HCT116 (cell line): ENCODE data around the gene LRRC4C. TPM values are rescaled to one million over a fixed set of nuclear protein-coding genes. Genes with fewer than 3 reads are reported as not detected.

ENCODE experiments used
- ATAC-seq: fragments of 200-7000 bp; cut with Tn5 transposase; 2 replicates; pipeline ENCODE4 v1.9.1; 2020; ENCODE audit warnings: mild to moderate bottlenecking, moderate library complexity
- BruUV-seq: library from RNA; stranded (reverse); fragments of 400-500 nt; replicated peaks from 2 replicates; lab custom pipeline; 2021; lab: Mats Ljungman, UMichigan
- CTCF ChIA-PET: fragments of 300-600 bp; sonication (Branson Sonifier 250); formaldehyde crosslinking; loops from one replicate; lab custom pipeline; 2021; ENCODE audit warnings: antibody characterized with exemption; lab: Charles Lee
- POLR2A ChIA-PET: fragments of 300-600, 350-600 bp; sonication (Branson Sonifier 250); formaldehyde crosslinking; loops from one replicate; lab custom pipeline; 2021; ENCODE audit warnings: antibody characterized with exemption; lab: Charles Lee
- RAD21 ChIA-PET, 2 experiments: fragments of 300-600 bp; sonication (Branson Sonifier 250); formaldehyde crosslinking; loops; one replicate each; lab custom pipeline; 2023; ENCODE audit warnings: low total read pairs in 2 of 2; ENCODE audit not compliant: uncharacterized antibody in 2 of 2, unreplicated experiment in 2 of 2, low non-redundant PET in 1 of 2; lab: Charles Lee
- DNase-seq: peaks from one replicate; pipeline ENCODE4 v3.0.0-alpha.2; 2010; ENCODE audit warnings: low read depth, low spot score
- H2AFZ ChIP-seq: fragments of 200-600 bp; shearing (Covaris generic), sonication (generic); 2 replicates; pipeline ENCODE4 v1.6.1; 2017; ENCODE audit warnings: low read depth, mixed run types, mixed read lengths, antibody characterized with exemption, low read length; ENCODE audit not compliant: poor library complexity, severe bottlenecking
- H3K27ac ChIP-seq: 2 replicates; pipeline ENCODE4 v1.5.1; 2012; ENCODE audit warnings: low read depth, low read length
- H3K27me3 ChIP-seq: fragments of 200-600 bp; sonication (generic); 2 replicates; pipeline ENCODE4 v1.6.1; 2016; ENCODE audit warnings: mixed run types, low read length, mixed read lengths; ENCODE audit not compliant: insufficient read depth
- H3K36me3 ChIP-seq, 2 experiments: fragments of 200-500 bp in 1 of 2; fragments of 200-600 bp in 1 of 2; sonication (Bioruptor generic) in 1 of 2; sonication (generic) in 1 of 2; 2 replicates each; pipeline versions ENCODE4 v1.5.1 to v1.6.1; 2014 to 2016; ENCODE audit warnings: low read length in 2 of 2, inconsistent platforms in 1 of 2, mixed read lengths in 1 of 2, mixed run types in 1 of 2; ENCODE audit not compliant: insufficient read depth in 2 of 2, control insufficient read depth in 1 of 2
- H3K4me1 ChIP-seq, 2 experiments: fragments of 200-600 bp in 1 of 2; sonication (generic) in 1 of 2; 2 replicates each; pipeline versions ENCODE4 v1.5.1 to v1.6.1; 2012 to 2017; ENCODE audit warnings: low read length in 2 of 2, inconsistent platforms in 1 of 2, mild to moderate bottlenecking in 1 of 2, mixed read lengths in 1 of 2, mixed run types in 1 of 2, moderate library complexity in 1 of 2; ENCODE audit not compliant: insufficient read depth in 2 of 2, control insufficient read depth in 1 of 2
- H3K4me2 ChIP-seq: fragments of 200-600 bp; sonication (generic); 2 replicates; pipeline ENCODE4 v1.6.1; 2017; ENCODE audit warnings: mixed run types, low read length, mixed read lengths
- H3K4me3 ChIP-seq, 2 experiments: fragments of 200-600 bp in 1 of 2; sonication (generic) in 1 of 2; replicated peaks in 1 of 2; 2 replicates each; pipeline ENCODE4 v1.5.1; 2011 to 2016; ENCODE audit warnings: low read length in 2 of 2, control low read depth in 1 of 2, low read depth in 1 of 2, mild to moderate bottlenecking in 1 of 2, mixed read lengths in 1 of 2, mixed run types in 1 of 2
- H3K79me2 ChIP-seq: fragments of 200-600 bp; sonication (generic); 2 replicates; pipeline ENCODE4 v1.6.1; 2017; ENCODE audit warnings: mild to moderate bottlenecking, mixed run types, low read length, moderate library complexity, mixed read lengths; ENCODE audit not compliant: insufficient read depth
- H3K9ac ChIP-seq: fragments of 200-600 bp; sonication (generic); 2 replicates; pipeline ENCODE4 v1.6.1; 2016; ENCODE audit warnings: low read length, mixed read lengths
- H3K9me2 ChIP-seq: fragments of 200-600 bp; sonication (generic), shearing (Covaris generic); 2 replicates; pipeline ENCODE4 v1.6.1; 2017; ENCODE audit warnings: mixed run types, mild to moderate bottlenecking, moderate library complexity; ENCODE audit not compliant: insufficient read depth
- H3K9me3 ChIP-seq, 2 experiments: fragments of 200-500 bp in 1 of 2; fragments of 200-600 bp in 1 of 2; sonication (Bioruptor generic) in 1 of 2; sonication (generic) in 1 of 2; 2 replicates each; pipeline ENCODE4 v1.6.1; 2014 to 2017; ENCODE audit warnings: low read length in 2 of 2, mixed read lengths in 2 of 2, inconsistent platforms in 1 of 2, low read depth in 1 of 2, mild to moderate bottlenecking in 1 of 2, mixed run types in 1 of 2, moderate library complexity in 1 of 2; ENCODE audit not compliant: control insufficient read depth in 1 of 2, insufficient read depth in 1 of 2
- H4K20me1 ChIP-seq: fragments of 200-600 bp; sonication (generic), shearing (Covaris generic); 2 replicates; pipeline ENCODE4 v1.6.1; 2017; ENCODE audit warnings: mixed run types, mild to moderate bottlenecking, moderate library complexity; ENCODE audit not compliant: insufficient read depth
- CBX3 ChIP-seq: IDR thresholded peaks from 2 replicates; pipeline ENCODE4 v1.6.1; 2012; ENCODE audit warnings: low read depth
- CEBPB ChIP-seq: IDR thresholded peaks from 2 replicates; pipeline ENCODE4 v1.6.1; 2012; ENCODE audit warnings: low read depth
- CTCF ChIP-seq, 3 experiments: fragments of 200-600 bp in 1 of 3; sonication (generic) in 1 of 3; IDR thresholded peaks in 2 of 3; conservative IDR thresholded peaks in 1 of 3; 2 replicates each; pipeline ENCODE4 v1.5.1; 2012 to 2017; ENCODE audit warnings: low read depth in 2 of 3, low read length in 2 of 3, antibody characterized with exemption in 1 of 3, borderline replicate concordance in 1 of 3, control low read depth in 1 of 3, mild to moderate bottlenecking in 1 of 3, mixed read lengths in 1 of 3, mixed run types in 1 of 3, moderate library complexity in 1 of 3; ENCODE audit not compliant: insufficient read depth in 1 of 3
- EGR1 ChIP-seq: IDR thresholded peaks from 2 replicates; pipeline ENCODE4 v1.6.1; 2012; ENCODE audit warnings: low read depth
- ELF1 ChIP-seq: IDR thresholded peaks from 2 replicates; pipeline ENCODE4 v1.6.1; 2012; ENCODE audit warnings: low read depth, borderline replicate concordance
- EZH2 ChIP-seq: fragments of 200-600 bp; sonication (generic); IDR thresholded peaks from 2 replicates; pipeline ENCODE4 v1.6.1; 2017; ENCODE audit warnings: antibody characterized with exemption, mixed run types
- EZH2phosphoT487 ChIP-seq: fragments of 200-600 bp; IDR thresholded peaks from 2 replicates; pipeline ENCODE4 v1.6.1; 2018; ENCODE audit warnings: antibody characterized with exemption, borderline replicate concordance
- FOSL1 ChIP-seq: IDR thresholded peaks from 2 replicates; pipeline ENCODE4 v1.6.1; 2012; ENCODE audit warnings: low read depth
- MAX ChIP-seq: IDR thresholded peaks from 2 replicates; pipeline ENCODE4 v1.6.1; 2012
- POLR2A ChIP-seq: IDR thresholded peaks from 2 replicates; pipeline ENCODE4 v1.7.0; 2011; ENCODE audit warnings: borderline replicate concordance; ENCODE audit not compliant: insufficient read depth, insufficient read length; ENCODE audit errors: extremely low read depth
- POLR2AphosphoS5 ChIP-seq: IDR thresholded peaks from 2 replicates; pipeline ENCODE4 v1.6.1; 2011; ENCODE audit warnings: mild to moderate bottlenecking, low read depth, low read length, moderate library complexity
- RAD21 ChIP-seq: IDR thresholded peaks from 2 replicates; pipeline ENCODE4 v1.6.1; 2012; ENCODE audit warnings: low read depth, mild to moderate bottlenecking
- REST ChIP-seq: IDR thresholded peaks from 2 replicates; pipeline ENCODE4 v1.6.1; 2012; ENCODE audit warnings: low read depth
- SIN3A ChIP-seq: IDR thresholded peaks from 2 replicates; pipeline ENCODE4 v1.6.1; 2012; ENCODE audit warnings: low read depth
- SP1 ChIP-seq: IDR thresholded peaks from 2 replicates; pipeline ENCODE4 v1.6.1; 2012; ENCODE audit warnings: low read depth
- SRF ChIP-seq: IDR thresholded peaks from 2 replicates; pipeline ENCODE4 v1.6.1; 2012; ENCODE audit warnings: low read depth
- TCF7L2 ChIP-seq: IDR thresholded peaks from 2 replicates; pipeline ENCODE4 v1.7.0; 2011; ENCODE audit warnings: borderline replicate concordance, inconsistent platforms; ENCODE audit not compliant: insufficient read depth, insufficient read length; ENCODE audit errors: extremely low read depth
- ZBTB33 ChIP-seq: IDR thresholded peaks from 2 replicates; pipeline ENCODE4 v1.6.1; 2011; ENCODE audit warnings: mild to moderate bottlenecking, low read length, moderate library complexity; ENCODE audit not compliant: insufficient replicate concordance; ENCODE audit errors: extremely low read depth
- ZFX ChIP-seq: fragments of 450-650 bp; IDR thresholded peaks from 2 replicates; pipeline ENCODE4 v1.6.1; 2017
- ZNF274 ChIP-seq: fragments of 200-500 bp; sonication (Bioruptor generic); IDR thresholded peaks from 2 replicates; pipeline ENCODE4 v1.6.1; 2014; ENCODE audit warnings: mild to moderate bottlenecking, low read depth, low read length, inconsistent platforms
- intact Hi-C: fragments of 100-400 bp; cut with micrococcal nuclease; formaldehyde crosslinking; loops from 2 replicates; pipeline ENCODE4 v1.10.0; 2022
- total RNA-seq: library from RNA; stranded (reverse); gene quantifications from one replicate; pipeline ENCODE4 v1.2.1, GENCODE V29; 2021; ENCODE audit not compliant: unreplicated experiment

Gene LRRC4C
- total RNA-seq, 1 experiment from 2014 or later: not detected

GRCh38 chr11:40924915-40925314 lies 534.5 kb downstream of the LRRC4C start:
- CTCF ChIA-PET: no interaction called here
- H3K9ac ChIP-seq: no peak overlapping the region
- BruUV-seq: no TSS peak

More at GRCh38 chr11:40924915-40925314, 534.5 kb downstream of the LRRC4C start:
- TF ChIP-seq SP1 (no peak), TCF7L2 (no peak), EGR1 (no peak), EZH2 (no peak), FOSL1 (no peak), CTCF (IDR thresholded peaks at IDR 0.05 in 2 of 3, conservative IDR thresholded peaks at IDR 0.05 in 1 of 3; ENCODE audit: borderline replicate concordance in 1 of 3, insufficient read depth in 1 of 3, low read depth in 2 of 3, low read length in 2 of 3) (no peak), SRF (no peak), ZFX (no peak), ZNF274 (no peak), SIN3A (no peak), ELF1 (no peak), MAX (no peak), CEBPB (no peak), REST (no peak), EZH2phosphoT487 (no peak), POLR2A (no peak), ZBTB33 (no peak), RAD21 (no peak), POLR2AphosphoS5 (no peak), CBX3 (no peak)
- Histone ChIP-seq H3K27me3 (no peaks in the 10 kb centered on the region), H3K79me2 (no peaks in the 10 kb centered on the region), H3K9me2 (no peaks in the 10 kb centered on the region), H3K4me1 (no peaks in the 10 kb centered on the region), H4K20me1 (no peaks in the 10 kb centered on the region), H2AFZ (no peak overlapping the region), H3K36me3 (no peaks in the 10 kb centered on the region), H3K27ac (no peak overlapping the region), H3K4me2 (no peak overlapping the region), H3K4me3 (no peak overlapping the region), H3K9me3 (peaks cover 4 to 11% of the 10 kb centered on the region in 2 experiments)
- DNase-seq (no peak), ATAC-seq (no peak)
- POLR2A ChIA-PET: no interaction called here
- intact Hi-C loops: no loop called here
- RAD21 ChIA-PET: no interaction called here
